Activated CD8-positive, alpha-beta memory T cell treated with anti-CD3 and anti-CD28 coated beads for 36 hours (primary cell): Measurements from ENCODE around the gene RMDN3. TPM values are rescaled to one million over a fixed set of nuclear protein-coding genes. Genes with fewer than 3 reads are reported as not detected.

Source experiments
- CTCF ChIA-PET: fragments of 350-600 bp; sonication (Branson Sonifier 250); formaldehyde crosslinking; loops from one replicate; lab custom pipeline; 2021; ENCODE audit warnings: antibody characterized with exemption; lab: Charles Lee
- POLR2A ChIA-PET: fragments of 350-600 bp; sonication (Branson Sonifier 250); formaldehyde crosslinking; loops from one replicate; lab custom pipeline; 2021; ENCODE audit warnings: antibody characterized with exemption; lab: Charles Lee
- total RNA-seq, 2 experiments: library from RNA; stranded (reverse); gene quantifications; one replicate each; pipeline ENCODE4 v1.2.3, GENCODE V29; 2021

Gene RMDN3
- total RNA-seq, 2 experiments from 2014 or later: 39.4 to 43.4 TPM

DNA sequence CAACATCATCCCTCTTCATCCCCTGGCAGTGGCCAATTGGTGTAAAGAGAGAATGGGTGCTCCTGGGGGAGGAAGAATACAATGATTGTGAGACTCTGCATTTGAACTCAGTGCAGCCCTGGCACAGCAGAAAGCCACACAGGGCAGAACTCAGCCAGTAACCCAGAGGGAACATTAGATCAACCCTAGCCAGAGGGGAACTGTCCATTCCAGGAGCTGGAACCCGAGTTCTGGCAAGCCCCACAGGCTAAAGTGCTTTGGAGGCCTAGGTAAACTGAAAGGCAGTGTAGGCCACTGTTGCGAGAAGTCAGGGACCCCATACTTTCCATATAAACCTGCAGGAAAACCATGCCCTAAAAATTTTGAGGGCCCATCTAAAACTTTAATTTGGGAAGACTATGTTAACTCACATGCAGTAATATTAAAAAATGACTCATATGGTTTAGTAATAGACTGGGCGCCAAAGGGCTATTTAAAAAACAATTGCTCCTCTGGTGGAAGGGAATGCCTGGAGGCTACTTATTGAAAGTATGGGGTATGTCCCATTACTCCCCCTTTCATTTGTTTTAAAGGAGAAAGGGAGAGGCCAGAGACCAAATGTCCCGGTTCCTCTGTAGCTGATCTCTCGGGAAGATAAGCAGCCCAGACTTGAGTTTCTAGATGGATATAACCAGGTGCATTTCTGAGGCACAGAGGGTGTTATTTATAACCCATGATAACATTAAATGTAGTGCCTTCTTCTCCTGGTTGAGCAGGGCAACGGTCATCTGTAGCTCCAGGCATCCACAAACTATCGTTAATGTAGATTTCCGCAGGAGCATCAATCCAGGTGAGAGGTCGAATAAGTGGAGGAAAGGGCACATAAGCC is 65.9 kb downstream of the RMDN3 start:
- ChIA-PET CTCF (no interaction called here), POLR2A (no interaction called here)

Other genes starting within 250 kb of the RMDN3 start
- 10 to 100 TPM; 29.4 to 33.5 TPM for gene CCDC32, start 190.2 kb downstream of the RMDN3 start, total RNA-seq
- 10 to 100 TPM; 23.8 to 24.4 TPM for gene RPUSD2, start 186.0 kb downstream of the RMDN3 start, total RNA-seq
- gene KNL1, start 161.0 kb downstream of the RMDN3 start, total RNA-seq: 10 to 100 TPM; 22.1 to 22.5 TPM
- gene RAD51, start 60.1 kb downstream of the RMDN3 start, total RNA-seq: 10 to 100 TPM; 63.8 to 69.5 TPM
- gene GCHFR, start 8.8 kb upstream of the RMDN3 start, total RNA-seq: 10 to 100 TPM; 32.0 to 32.9 TPM
- under 1 TPM; 0.25 to 0.44 TPM for gene C15orf62, start 14.7 kb upstream of the RMDN3 start, total RNA-seq
- gene ZFYVE19, start 51.8 kb upstream of the RMDN3 start, total RNA-seq: 10 to 100 TPM; 21.9 to 22.3 TPM
- gene DNAJC17, start 52.2 kb upstream of the RMDN3 start, total RNA-seq: 10 to 100 TPM; 44.9 to 48.1 TPM
- not detected for gene PPP1R14D, start 73.5 kb upstream of the RMDN3 start, total RNA-seq
- 10 to 100 TPM in 1 of 2 experiments, 1 to 10 TPM in 1; 9.6 to 10.1 TPM for gene SPINT1, start 88.8 kb upstream of the RMDN3 start, total RNA-seq
- under 1 TPM; 0.27 to 0.51 TPM for gene RHOV, start 119.0 kb upstream of the RMDN3 start, total RNA-seq
- gene VPS18, start 139.2 kb upstream of the RMDN3 start, total RNA-seq: 10 to 100 TPM; 16.0 to 16.8 TPM
- gene DLL4, start 174.1 kb upstream of the RMDN3 start, total RNA-seq: under 1 TPM in 1 of 2 experiments, not detected in 1; 0.08 TPM
- gene CHAC1, start 198.2 kb upstream of the RMDN3 start, total RNA-seq: 10 to 100 TPM; 24.6 to 25.2 TPM